HepG2 (cell line): ENCODE data around the gene SLC2A5. TPM values are rescaled to one million over a fixed set of nuclear protein-coding genes. Genes with fewer than 3 reads are reported as not detected.

Experiments
- ADNP ChIP-seq: sonication (generic); formaldehyde crosslinking; IDR thresholded peaks from 2 replicates; pipeline ENCODE4 v1.4.0; 2020; ENCODE audit warnings: missing genetic modification reagents
- ATF7 ChIP-seq, 2 experiments: fragments of 450-650 bp in 1 of 2; sonication (generic) in 1 of 2; formaldehyde crosslinking in 1 of 2; IDR thresholded peaks; 2 replicates each; pipeline versions ENCODE4 v1.4.0 to v1.6.1; 2016 to 2020; ENCODE audit warnings: antibody characterized with exemption in 1 of 2, mild to moderate bottlenecking in 1 of 2, missing genetic modification reagents in 1 of 2
- FOXJ3 ChIP-seq: sonication (generic); formaldehyde crosslinking; IDR thresholded peaks from 2 replicates; pipeline ENCODE4 v1.4.0; 2020; ENCODE audit warnings: missing genetic modification reagents, mild to moderate bottlenecking, borderline replicate concordance
- FOXM1 ChIP-seq: sonication (generic); formaldehyde crosslinking; IDR thresholded peaks from 2 replicates; pipeline ENCODE4 v1.5.0; 2020; ENCODE audit warnings: missing genetic modification reagents
- JDP2 ChIP-seq: sonication (generic); formaldehyde crosslinking; IDR thresholded peaks from 2 replicates; pipeline ENCODE4 v1.8.1; 2022; ENCODE audit warnings: missing genetic modification reagents, borderline replicate concordance
- KDM3A ChIP-seq: IDR thresholded peaks from 2 replicates; pipeline ENCODE4 v1.6.1; 2018; ENCODE audit warnings: low read depth, missing compliant biosample characterization
- NFE2L1 ChIP-seq: sonication (generic); formaldehyde crosslinking; IDR thresholded peaks from 2 replicates; pipeline ENCODE4 v1.4.0; 2020; ENCODE audit warnings: missing genetic modification reagents, mild to moderate bottlenecking, borderline replicate concordance
- PRPF4 ChIP-seq: fragments of 200-400 bp; formaldehyde crosslinking; IDR thresholded peaks from 2 replicates; pipeline ENCODE4 v1.6.1; 2016; ENCODE audit warnings: low read length, low read depth; ENCODE audit not compliant: poor library complexity, severe bottlenecking
- RFXAP ChIP-seq: sonication (generic); formaldehyde crosslinking; IDR thresholded peaks from 2 replicates; pipeline ENCODE4 v1.4.0; 2020; ENCODE audit warnings: missing genetic modification reagents, borderline replicate concordance
- SATB2 ChIP-seq: sonication (generic); formaldehyde crosslinking; IDR thresholded peaks from 2 replicates; pipeline ENCODE4 v1.5.0; 2020; ENCODE audit warnings: missing genetic modification reagents
- SMAD1 ChIP-seq: sonication (generic); formaldehyde crosslinking; IDR thresholded peaks from 2 replicates; pipeline ENCODE4 v1.4.0; 2020; ENCODE audit warnings: missing genetic modification reagents, low read depth, mild to moderate bottlenecking, borderline replicate concordance
- ZFP82 ChIP-seq: sonication (generic); formaldehyde crosslinking; IDR thresholded peaks from 2 replicates; pipeline ENCODE4 v1.5.1; 2020; ENCODE audit warnings: mild to moderate bottlenecking, missing genetic modification reagents, borderline replicate concordance
- ZNF264 ChIP-seq: sonication (generic); formaldehyde crosslinking; IDR thresholded peaks from 2 replicates; pipeline ENCODE4 v1.4.0; 2020; ENCODE audit warnings: missing genetic modification reagents
- ZNF446 ChIP-seq: sonication (generic); formaldehyde crosslinking; IDR thresholded peaks from 2 replicates; pipeline ENCODE4 v1.5.0; 2020; ENCODE audit warnings: mild to moderate bottlenecking, missing genetic modification reagents
- ZNF605 ChIP-seq: sonication (generic); formaldehyde crosslinking; IDR thresholded peaks from 2 replicates; pipeline ENCODE4 v1.8.0; 2022; ENCODE audit warnings: mild to moderate bottlenecking, missing genetic modification reagents
- ZNF883 ChIP-seq: sonication (generic); formaldehyde crosslinking; IDR thresholded peaks from 2 replicates; pipeline ENCODE4 v1.5.1; 2020; ENCODE audit warnings: mild to moderate bottlenecking, missing genetic modification reagents; ENCODE audit errors: not compliant biosample characterization
- polyA plus RNA-seq, 8 experiments: library from polyadenylated mRNA; depleted of rRNA in 3 of 8; stranded (reverse) in 7 of 8; unstranded in 1 of 8; fragments of >200 nt; fragmentation: Illumina TruSeq in 4 of 8; extraction: Trizol in 4 of 8; gene quantifications; 2 replicates each; pipeline versions ENCODE4 v1.2.1 to v1.2.3, GENCODE V29; 2011 to 2016; ENCODE audit warnings: low read depth in 4 of 8, missing spikeins in 1 of 8, mixed read lengths in 1 of 8; ENCODE audit not compliant: insufficient read depth in 1 of 8
- total RNA-seq, 5 experiments: library from RNA; depleted of rRNA; stranded (reverse); fragments of >200 nt; fragmentation: Illumina TruSeq; extraction: Trizol; gene quantifications; 2 replicates each; pipeline ENCODE4 v1.2.3, GENCODE V29; 2016; ENCODE audit warnings: low read depth in 1 of 5
- TF ChIP-seq, protein P1 (sequence below): sonication (generic); formaldehyde crosslinking; IDR thresholded peaks from 2 replicates; pipeline ENCODE4 v1.9.0; 2022; ENCODE audit warnings: missing genetic modification reagents, mild to moderate bottlenecking, borderline replicate concordance
- TF ChIP-seq, protein P2 (sequence below): IDR thresholded peaks from 2 replicates; pipeline ENCODE4 v1.6.1; 2016; ENCODE audit warnings: missing compliant biosample characterization, missing genetic modification reagents, borderline replicate concordance
- TF ChIP-seq, protein P3 (sequence below): sonication (generic); formaldehyde crosslinking; conservative IDR thresholded peaks from 2 replicates; pipeline ENCODE4 v1.5.0; 2020; ENCODE audit warnings: missing genetic modification reagents

SLC2A5 gene
- total and polyA plus RNA-seq, 2 of the 13 experiments (the other 11 are each of a cell fraction or from before 2014, with no cell fraction given) = 0.04 to 0.54 TPM

DNA sequence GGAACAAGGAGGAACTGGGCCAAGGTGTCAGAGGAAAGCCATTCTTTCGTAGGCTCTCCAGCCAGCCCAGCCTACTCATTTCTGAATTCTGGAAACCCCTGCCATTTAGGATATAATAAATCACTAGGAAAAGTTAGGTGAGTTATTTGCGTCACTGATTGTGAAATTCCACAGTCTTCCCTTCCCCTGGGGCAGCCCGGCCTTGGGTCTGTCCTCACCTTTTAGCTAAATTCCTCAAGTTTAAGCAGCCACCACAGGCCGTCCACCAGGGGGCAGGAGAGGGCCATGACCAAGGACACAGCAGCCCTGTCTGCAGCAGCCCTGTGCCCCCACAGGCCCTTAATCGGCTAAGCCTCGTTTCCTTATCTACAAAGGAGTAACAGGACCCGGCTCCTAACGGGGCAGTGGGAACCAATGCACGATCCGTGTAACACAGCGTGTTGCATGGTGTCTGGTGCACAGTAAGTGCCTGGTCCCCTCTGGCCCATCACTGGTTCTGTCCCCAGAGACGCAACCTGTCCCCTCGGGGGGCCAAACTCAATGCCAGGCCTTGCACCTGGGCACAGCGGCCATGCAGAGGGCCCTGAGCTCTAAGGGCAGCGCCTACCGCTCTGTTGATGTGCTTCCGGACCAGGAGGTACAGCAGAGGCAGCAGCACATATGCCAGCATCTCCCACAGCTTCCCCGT, 41.4 kb upstream of the SLC2A5 start (continued):
- TF ChIP-seq, protein P1, sequence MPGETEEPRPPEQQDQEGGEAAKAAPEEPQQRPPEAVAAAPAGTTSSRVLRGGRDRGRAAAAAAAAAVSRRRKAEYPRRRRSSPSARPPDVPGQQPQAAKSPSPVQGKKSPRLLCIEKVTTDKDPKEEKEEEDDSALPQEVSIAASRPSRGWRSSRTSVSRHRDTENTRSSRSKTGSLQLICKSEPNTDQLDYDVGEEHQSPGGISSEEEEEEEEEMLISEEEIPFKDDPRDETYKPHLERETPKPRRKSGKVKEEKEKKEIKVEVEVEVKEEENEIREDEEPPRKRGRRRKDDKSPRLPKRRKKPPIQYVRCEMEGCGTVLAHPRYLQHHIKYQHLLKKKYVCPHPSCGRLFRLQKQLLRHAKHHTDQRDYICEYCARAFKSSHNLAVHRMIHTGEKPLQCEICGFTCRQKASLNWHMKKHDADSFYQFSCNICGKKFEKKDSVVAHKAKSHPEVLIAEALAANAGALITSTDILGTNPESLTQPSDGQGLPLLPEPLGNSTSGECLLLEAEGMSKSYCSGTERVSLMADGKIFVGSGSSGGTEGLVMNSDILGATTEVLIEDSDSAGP (CRISPR knock-in tag) = no peak; the same call in 1 of the 2 replicates
- TF ChIP-seq, protein P2, sequence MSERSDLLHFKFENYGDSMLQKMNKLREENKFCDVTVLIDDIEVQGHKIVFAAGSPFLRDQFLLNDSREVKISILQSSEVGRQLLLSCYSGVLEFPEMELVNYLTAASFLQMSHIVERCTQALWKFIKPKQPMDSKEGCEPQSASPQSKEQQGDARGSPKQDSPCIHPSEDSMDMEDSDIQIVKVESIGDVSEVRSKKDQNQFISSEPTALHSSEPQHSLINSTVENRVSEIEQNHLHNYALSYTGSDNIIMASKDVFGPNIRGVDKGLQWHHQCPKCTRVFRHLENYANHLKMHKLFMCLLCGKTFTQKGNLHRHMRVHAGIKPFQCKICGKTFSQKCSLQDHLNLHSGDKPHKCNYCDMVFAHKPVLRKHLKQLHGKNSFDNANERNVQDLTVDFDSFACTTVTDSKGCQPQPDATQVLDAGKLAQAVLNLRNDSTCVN (CRISPR knock-in tag) = no peak
- TF ChIP-seq RFXAP (CRISPR knock-in tag) (no peak), ZNF883 (no peak), ZFP82 (CRISPR knock-in tag) (no peak), ZNF605 (CRISPR knock-in tag) (peak; percentile 61; the same call in 1 of the 2 replicates), ZNF264 (no peak), PRPF4 (no peak), FOXJ3 (no peak; the same call in 1 of the 2 replicates), ATF7 (IDR thresholded peaks at IDR 0.05) (no peak), ATF7 (CRISPR knock-in tag; IDR thresholded peaks at IDR 0.05) (peak; percentile 50; the same call in 1 of the 2 replicates), SMAD1 (no peak; the same call in 1 of the 2 replicates), SATB2 (CRISPR knock-in tag) (no peak), FOXM1 (CRISPR knock-in tag) (no peak), NFE2L1 (CRISPR knock-in tag) (no peak), KDM3A (0 out of 2 replicates have a peak, but pooled peaks have one; percentile 59), ADNP (CRISPR knock-in tag) (no peak), JDP2 (CRISPR knock-in tag) (no peak), ZNF446 (no peak)
- TF ChIP-seq, protein P3, sequence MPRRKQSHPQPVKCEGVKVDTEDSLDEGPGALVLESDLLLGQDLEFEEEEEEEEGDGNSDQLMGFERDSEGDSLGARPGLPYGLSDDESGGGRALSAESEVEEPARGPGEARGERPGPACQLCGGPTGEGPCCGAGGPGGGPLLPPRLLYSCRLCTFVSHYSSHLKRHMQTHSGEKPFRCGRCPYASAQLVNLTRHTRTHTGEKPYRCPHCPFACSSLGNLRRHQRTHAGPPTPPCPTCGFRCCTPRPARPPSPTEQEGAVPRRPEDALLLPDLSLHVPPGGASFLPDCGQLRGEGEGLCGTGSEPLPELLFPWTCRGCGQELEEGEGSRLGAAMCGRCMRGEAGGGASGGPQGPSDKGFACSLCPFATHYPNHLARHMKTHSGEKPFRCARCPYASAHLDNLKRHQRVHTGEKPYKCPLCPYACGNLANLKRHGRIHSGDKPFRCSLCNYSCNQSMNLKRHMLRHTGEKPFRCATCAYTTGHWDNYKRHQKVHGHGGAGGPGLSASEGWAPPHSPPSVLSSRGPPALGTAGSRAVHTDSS (CRISPR knock-in tag) = no peak
